ENCODE measurements around the gene SEPTIN8.

Gene SEPTIN8

GRCh38 chr5:132777209-132778069 lies at the start of gene SEPTIN8:
SEPTIN8 (minus strand) TSS chr5:132777239; CDS start chr5:132777137, 102 bp downstream.
- DNase-seq (ENCODE audit: low spot score) = no peak

GRCh38 chr5:132826424-132827082 lies 49.5 kb upstream of the SEPTIN8 start:
- no peak for DNase-seq (ENCODE audit: low spot score)

- no peak for DNase-seq (ENCODE audit: low spot score)
Observed at GRCh38 chr5:132825834-132826391, 48.9 kb upstream of the SEPTIN8 start.

- no peak for DNase-seq (ENCODE audit: low spot score)
Observed at GRCh38 chr5:132825033-132825833, 48.2 kb upstream of the SEPTIN8 start.

GRCh38 chr5:132824426-132824825 lies 47.4 kb upstream of the SEPTIN8 start:
- DNase-seq (ENCODE audit: low spot score) = no peak

- no peak for DNase-seq (ENCODE audit: low spot score)
Observed at GRCh38 chr5:132823481-132824050, 46.5 kb upstream of the SEPTIN8 start.

- DNase-seq (ENCODE audit: low spot score) = no peak
Observed at GRCh38 chr5:132822650-132823480, 45.8 kb upstream of the SEPTIN8 start.

- peak; percentile 84 for DNase-seq (ENCODE audit: low spot score)
Observed at GRCh38 chr5:132821791-132822190, 44.8 kb upstream of the SEPTIN8 start.

- no peak for DNase-seq (ENCODE audit: low spot score)
Observed at GRCh38 chr5:132821350-132821749, 44.3 kb upstream of the SEPTIN8 start.

- peak; percentile 96 for DNase-seq (ENCODE audit: low spot score)
Observed at GRCh38 chr5:132820162-132820754, 43.2 kb upstream of the SEPTIN8 start.

GRCh38 chr5:132819468-132819867 lies 42.4 kb upstream of the SEPTIN8 start:
- no peak for DNase-seq (ENCODE audit: low spot score)

GRCh38 chr5:132817011-132817410 lies 40.0 kb upstream of the SEPTIN8 start:
- no peak for DNase-seq (ENCODE audit: low spot score)

- DNase-seq (ENCODE audit: low spot score) = no peak
Observed at GRCh38 chr5:132816554-132816953, 39.5 kb upstream of the SEPTIN8 start.

- no peak for DNase-seq (ENCODE audit: low spot score)
Observed at GRCh38 chr5:132816083-132816482, 39.0 kb upstream of the SEPTIN8 start.

GRCh38 chr5:132815454-132815853 lies 38.4 kb upstream of the SEPTIN8 start:
- DNase-seq (ENCODE audit: low spot score) = no peak

GRCh38 chr5:132814503-132815294 lies 37.7 kb upstream of the SEPTIN8 start:
- DNase-seq (ENCODE audit: low spot score) = no peak

GRCh38 chr5:132813599-132814502 lies 36.8 kb upstream of the SEPTIN8 start:
- no peak for DNase-seq (ENCODE audit: low spot score)

- peak; percentile 81 for DNase-seq (ENCODE audit: low spot score)
Observed at GRCh38 chr5:132812781-132813598, 36.0 kb upstream of the SEPTIN8 start, which contains the start of gene SOWAHA. SOWAHA (plus strand) TSS chr5:132813302; CDS start chr5:132813622, 320 bp downstream.

All from putamen (tissue), 1 donor.